A549 (cell line): ENCODE measurements around the gene TUBA8. TPM values are rescaled to one million over a fixed set of nuclear protein-coding genes. Genes with fewer than 3 reads are reported as not detected.

Experiments
- ATAC-seq, 2 experiments: fragments of 200-7000 bp in 1 of 2; fragments of >200 bp in 1 of 2; cut with Nextera tagmentation in 1 of 2; cut with Tn5 transposase in 1 of 2; 3 replicates each; pipeline versions ENCODE4 v1.8.0 to v1.9.1; 2018 to 2020; ENCODE audit warnings: mild to moderate bottlenecking in 1 of 2, moderate library complexity in 1 of 2
- CTCF ChIA-PET: fragments of 300-600 bp; sonication (Branson Sonifier 250); formaldehyde crosslinking; extraction: SDS; loops from one replicate; lab custom pipeline; 2021; ENCODE audit warnings: antibody characterized with exemption, inconsistent platforms; lab: Yijun Ruan, JAX
- POLR2A ChIA-PET: fragments of 350-600 bp; formaldehyde crosslinking; extraction: SDS; loops from one replicate; lab custom pipeline; 2021; ENCODE audit warnings: antibody characterized with exemption, inconsistent platforms; lab: Yijun Ruan, JAX
- DNase-seq, 2 experiments: peaks; one replicate each; pipeline versions ENCODE4 v3.0.0 to v3.0.0-alpha.2; 2011 to 2016; ENCODE audit warnings: low read depth in 1 of 2, low spot score in 1 of 2
- FAIRE-seq: peaks from 2 replicates; lab custom pipeline; 2011; peaks lifted over from hg19 to GRCh38; lab: Jason Lieb, UNC
- H3K27ac ChIP-seq, 2 experiments: fragments of >200 bp; sonication (Bioruptor Twin); formaldehyde crosslinking; 3 replicates each; pipeline ENCODE4 v1.5.1; 2016 to 2017
- H3K4me1 ChIP-seq: fragments of >200 bp; sonication (Bioruptor Twin); formaldehyde crosslinking; 3 replicates; pipeline ENCODE4 v1.6.1; 2016
- H3K4me2 ChIP-seq: fragments of >200 bp; sonication (Bioruptor Twin); formaldehyde crosslinking; 3 replicates; pipeline ENCODE4 v1.6.1; 2016
- H3K4me3 ChIP-seq: fragments of >200 bp; sonication (Bioruptor Twin); formaldehyde crosslinking; 3 replicates; pipeline ENCODE4 v1.5.1; 2016
- H3K9me3 ChIP-seq: fragments of >200 bp; sonication (Bioruptor Twin); formaldehyde crosslinking; 3 replicates; pipeline ENCODE4 v1.6.1; 2016
- BHLHE40 ChIP-seq: IDR thresholded peaks from 2 replicates; pipeline ENCODE4 v1.6.1; 2012; ENCODE audit warnings: low read depth, low read length, inconsistent platforms
- CBX8 ChIP-seq: fragments of 200-600 bp; sonication (generic); IDR thresholded peaks from 2 replicates; pipeline ENCODE4 v1.6.1; 2016
- CEBPB ChIP-seq, 2 experiments: fragments of >200 bp in 1 of 2; sonication (Bioruptor Twin) in 1 of 2; formaldehyde crosslinking in 1 of 2; IDR thresholded peaks; 2 replicates each; pipeline ENCODE4 v1.6.1; 2012 to 2016
- CHD2 ChIP-seq: fragments of 150-350 bp; IDR thresholded peaks from 2 replicates; pipeline ENCODE4 v1.6.1; 2014; ENCODE audit warnings: low read length; ENCODE audit not compliant: partially characterized antibody
- CHD4 ChIP-seq: fragments of 200-600 bp; sonication (generic); IDR thresholded peaks from 2 replicates; pipeline ENCODE4 v1.6.1; 2016; ENCODE audit warnings: antibody characterized with exemption, mild to moderate bottlenecking, borderline replicate concordance
- E2F6 ChIP-seq: IDR thresholded peaks from 2 replicates; pipeline ENCODE4 v1.6.1; 2012; ENCODE audit warnings: low read depth, borderline replicate concordance
- EHMT2 ChIP-seq: fragments of 200-600 bp; sonication (generic); IDR thresholded peaks from 2 replicates; pipeline ENCODE4 v1.6.1; 2016; ENCODE audit warnings: antibody characterized with exemption, low read depth, mild to moderate bottlenecking, moderate library complexity
- ELK1 ChIP-seq: fragments of 150-350 bp; IDR thresholded peaks from 2 replicates; pipeline ENCODE4 v1.6.1; 2014; ENCODE audit warnings: low read depth, mild to moderate bottlenecking, low read length
- FOSB ChIP-seq: fragments of 250-450 bp; sonication (Bioruptor Pico); IDR thresholded peaks from 2 replicates; pipeline ENCODE4 v1.5.0; 2020; ENCODE audit warnings: mild to moderate bottlenecking, moderate library complexity
- GATA3 ChIP-seq: IDR thresholded peaks from 2 replicates; pipeline ENCODE4 v1.6.1; 2012; ENCODE audit warnings: borderline replicate concordance
- HDAC2 ChIP-seq: fragments of 200-600 bp; sonication (generic); IDR thresholded peaks from 2 replicates; pipeline ENCODE4 v1.6.1; 2016
- KDM5A ChIP-seq: fragments of 200-600 bp; sonication (generic); IDR thresholded peaks from 2 replicates; pipeline ENCODE4 v1.6.1; 2016; ENCODE audit warnings: antibody characterized with exemption, mild to moderate bottlenecking
- MAX ChIP-seq: IDR thresholded peaks from 2 replicates; pipeline ENCODE4 v1.6.1; 2012
- MAZ ChIP-seq: fragments of 150-350 bp; IDR thresholded peaks from 2 replicates; pipeline ENCODE4 v1.6.1; 2014; ENCODE audit warnings: antibody characterized with exemption, low read depth, low read length, borderline replicate concordance
- MYC ChIP-seq: IDR thresholded peaks from 2 replicates; pipeline ENCODE4 v1.6.1; 2012; ENCODE audit warnings: mild to moderate bottlenecking, inconsistent platforms, low read length, improper control_type of control experiment, borderline replicate concordance
- NPAS2 ChIP-seq: fragments of 250-450 bp; sonication (Bioruptor Pico); IDR thresholded peaks from 2 replicates; pipeline ENCODE4 v1.8.0; 2022; ENCODE audit warnings: mild to moderate bottlenecking, moderate library complexity, borderline replicate concordance
- NR3C1 ChIP-seq: fragments of >200 bp; sonication (Bioruptor Twin); formaldehyde crosslinking; IDR thresholded peaks from 3 replicates; pipeline ENCODE4 v1.6.1; 2017
- PHF8 ChIP-seq: fragments of 200-600 bp; sonication (generic); IDR thresholded peaks from 2 replicates; pipeline ENCODE4 v1.6.1; 2016; ENCODE audit warnings: low read depth, mild to moderate bottlenecking, antibody characterized with exemption, moderate library complexity, borderline replicate concordance
- RCOR1 ChIP-seq: fragments of 150-350 bp; IDR thresholded peaks from 2 replicates; pipeline ENCODE4 v1.6.1; 2014; ENCODE audit warnings: antibody characterized with exemption, low read length, low read depth
- RNF2 ChIP-seq: fragments of 200-600 bp; sonication (generic); IDR thresholded peaks from 2 replicates; pipeline ENCODE4 v1.6.1; 2016; ENCODE audit warnings: low read depth, mild to moderate bottlenecking, antibody characterized with exemption, moderate library complexity, borderline replicate concordance
- USF2 ChIP-seq: fragments of 450-650 bp; IDR thresholded peaks from 2 replicates; pipeline ENCODE4 v1.6.1; 2014; ENCODE audit warnings: antibody characterized with exemption
- ZFP36 ChIP-seq: fragments of 450-650 bp; IDR thresholded peaks from 2 replicates; pipeline ENCODE4 v1.6.1; 2014; ENCODE audit warnings: borderline replicate concordance; ENCODE audit not compliant: partially characterized antibody
- WGBS: methylation state at CpG from one replicate; pipeline ENCODE4 v1.1.6; 2017; ENCODE audit errors: missing lambda C conversion rate; 5-methylcytosine and 5-hydroxymethylcytosine counted together
- polyA plus RNA-seq, 4 experiments: library from polyadenylated mRNA; depleted of rRNA in 3 of 4; stranded (reverse); fragments of >200 nt; fragmentation: RNase III in 1 of 4; extraction: RNeasy Plus Mini Kit Qiagen cat#74134 plus additional on column Dnase treatment in 1 of 4; gene quantifications; 2 replicates in 3 of 4; 3 replicates in 1 of 4; pipeline ENCODE4 v1.2.3, GENCODE V29; 2011 to 2017
- TF ChIP-seq, protein P1 (sequence below): fragments of 250-450 bp; sonication (Bioruptor Pico); IDR thresholded peaks from 2 replicates; pipeline ENCODE4 v1.5.0; 2021; ENCODE audit warnings: mild to moderate bottlenecking, moderate library complexity, borderline replicate concordance
- TF ChIP-seq, protein P2 (sequence below): fragments of 250-450 bp; sonication (Bioruptor Pico); IDR thresholded peaks from 2 replicates; pipeline ENCODE4 v1.5.0; 2020; ENCODE audit warnings: low read depth, mild to moderate bottlenecking, moderate library complexity

TUBA8 gene
- polyA plus RNA-seq, 2 of the 4 experiments (the other 2 are of a cell fraction): 0.13 to 0.66 TPM

GRCh38 chr22:18083406-18083805 is 27.2 kb upstream of the TUBA8 start:
- Histone ChIP-seq H3K9me3 (no peaks in the 10 kb centered on the region), H3K4me3 (no peak overlapping the region), H3K4me2 (no peak overlapping the region), H3K27ac (no peak overlapping the region), H3K4me1 (peaks cover 20% of the 10 kb centered on the region)
- CTCF ChIA-PET: interaction anchor here (1.1 to 2.0 kb wide), 3 partner anchors 181 to 341 kb away, joined by 3 to 7 read pairs (median 3); no protein-coding TSS in a partner anchor
- no peak for ATAC-seq
- POLR2A ChIA-PET: no interaction called here
- DNase-seq: no peak
- no peak for FAIRE-seq
- WGBS: 93% methylated on average over 9 of the region's 10 CpGs
- TF ChIP-seq RNF2 (no peak), ZFP36 (no peak), BHLHE40 (no peak), NPAS2 (CRISPR knock-in tag) (no peak), USF2 (no peak), CHD4 (no peak)
- TF ChIP-seq, all 56 proteins: peak for 0

- CTCF ChIA-PET: interaction anchor here (1.3 to 2.0 kb wide), 2 partner anchors 9 to 343 kb away, joined by 6 to 7 read pairs; no protein-coding TSS in a partner anchor
Measured at GRCh38 chr22:18085188-18085587, 25.4 kb upstream of the TUBA8 start.

More at GRCh38 chr22:18085188-18085587, 25.4 kb upstream of the TUBA8 start:
- DNase-seq (peak in 1 of 2 experiments; percentile 54), ATAC-seq (peak; percentile 76 to 89), FAIRE-seq (no peak)
- H3K4me2 ChIP-seq: peak overlapping the region; percentile 23; the same call in 1 of the 3 replicates
- TF ChIP-seq KDM5A: no peak
- TF ChIP-seq MYC: no peak
- no peak for TF ChIP-seq ELK1
- no peak for TF ChIP-seq RCOR1
- TF ChIP-seq PHF8: no peak
- TF ChIP-seq E2F6: no peak
- TF ChIP-seq CBX8: no peak
- TF ChIP-seq HDAC2: no peak
- TF ChIP-seq MAX: no peak
- no peak for TF ChIP-seq CEBPB (IDR thresholded peaks at IDR 0.05)
- no peak for TF ChIP-seq GATA3
- TF ChIP-seq NPAS2 (CRISPR knock-in tag): no peak
- no peak for TF ChIP-seq CHD2
- TF ChIP-seq NR3C1: no peak
- TF ChIP-seq, protein P1, sequence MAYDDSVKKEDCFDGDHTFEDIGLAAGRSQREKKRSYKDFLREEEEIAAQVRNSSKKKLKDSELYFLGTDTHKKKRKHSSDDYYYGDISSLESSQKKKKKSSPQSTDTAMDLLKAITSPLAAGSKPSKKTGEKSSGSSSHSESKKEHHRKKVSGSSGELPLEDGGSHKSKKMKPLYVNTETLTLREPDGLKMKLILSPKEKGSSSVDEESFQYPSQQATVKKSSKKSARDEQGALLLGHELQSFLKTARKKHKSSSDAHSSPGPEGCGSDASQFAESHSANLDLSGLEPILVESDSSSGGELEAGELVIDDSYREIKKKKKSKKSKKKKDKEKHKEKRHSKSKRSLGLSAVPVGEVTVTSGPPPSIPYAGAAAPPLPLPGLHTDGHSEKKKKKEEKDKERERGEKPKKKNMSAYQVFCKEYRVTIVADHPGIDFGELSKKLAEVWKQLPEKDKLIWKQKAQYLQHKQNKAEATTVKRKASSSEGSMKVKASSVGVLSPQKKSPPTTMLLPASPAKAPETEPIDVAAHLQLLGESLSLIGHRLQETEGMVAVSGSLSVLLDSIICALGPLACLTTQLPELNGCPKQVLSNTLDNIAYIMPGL (CRISPR knock-in tag): no peak
- TF ChIP-seq FOSB (CRISPR knock-in tag): no peak
- no peak for TF ChIP-seq MAZ
- TF ChIP-seq EHMT2: no peak
- TF ChIP-seq, protein P2, sequence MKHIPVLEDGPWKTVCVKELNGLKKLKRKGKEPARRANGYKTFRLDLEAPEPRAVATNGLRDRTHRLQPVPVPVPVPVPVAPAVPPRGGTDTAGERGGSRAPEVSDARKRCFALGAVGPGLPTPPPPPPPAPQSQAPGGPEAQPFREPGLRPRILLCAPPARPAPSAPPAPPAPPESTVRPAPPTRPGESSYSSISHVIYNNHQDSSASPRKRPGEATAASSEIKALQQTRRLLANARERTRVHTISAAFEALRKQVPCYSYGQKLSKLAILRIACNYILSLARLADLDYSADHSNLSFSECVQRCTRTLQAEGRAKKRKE (CRISPR knock-in tag): no peak
- POLR2A ChIA-PET: no interaction called here
- H3K4me3 ChIP-seq: no peak overlapping the region
- H3K27ac ChIP-seq: peak overlapping the region; percentile 51 to 73; a peak in 5 of 6 replicates
- no peaks in the 10 kb centered on the region for H3K9me3 ChIP-seq
- H3K4me1 ChIP-seq: peaks cover 21% of the 10 kb centered on the region
